Measurements from ENCODE around the gene CDH23.

DNA sequence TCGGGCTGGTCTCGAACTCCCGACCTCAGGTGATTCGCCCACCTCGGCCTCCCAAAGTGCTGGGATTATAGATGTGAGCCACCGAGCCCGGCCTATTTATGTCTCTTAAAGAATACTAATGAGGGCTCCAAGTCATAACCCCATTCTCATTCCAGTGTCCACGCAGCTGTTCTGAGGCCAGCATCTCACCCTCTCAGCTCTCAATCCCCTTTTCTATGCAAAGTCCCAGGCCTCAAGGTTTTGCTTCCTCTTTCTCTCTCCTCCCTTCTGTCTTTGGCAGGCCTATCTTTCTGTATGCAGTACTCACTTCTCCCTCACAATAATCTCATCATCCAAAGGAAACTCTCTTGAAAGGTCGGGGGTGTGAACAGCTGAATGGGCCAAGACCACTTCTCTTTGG is 404.6 kb downstream of the CDH23 start:
- TF ChIP-seq POLR2A (IDR thresholded peaks at IDR 0.05; ENCODE audit: low read length) (no peak), GATA1 (IDR thresholded peaks at IDR 0.05; ENCODE audit: low read depth, low read length) (no peak)

Measured in erythroblast (primary cell).